ENCODE results near the gene PRDM11. TPM values are rescaled to one million over a fixed set of nuclear protein-coding genes. Genes with fewer than 3 reads are reported as not detected.

PRDM11 gene
- total RNA-seq, 2 donors from 2014 or later = 10.4 to 15.2 TPM

DNA sequence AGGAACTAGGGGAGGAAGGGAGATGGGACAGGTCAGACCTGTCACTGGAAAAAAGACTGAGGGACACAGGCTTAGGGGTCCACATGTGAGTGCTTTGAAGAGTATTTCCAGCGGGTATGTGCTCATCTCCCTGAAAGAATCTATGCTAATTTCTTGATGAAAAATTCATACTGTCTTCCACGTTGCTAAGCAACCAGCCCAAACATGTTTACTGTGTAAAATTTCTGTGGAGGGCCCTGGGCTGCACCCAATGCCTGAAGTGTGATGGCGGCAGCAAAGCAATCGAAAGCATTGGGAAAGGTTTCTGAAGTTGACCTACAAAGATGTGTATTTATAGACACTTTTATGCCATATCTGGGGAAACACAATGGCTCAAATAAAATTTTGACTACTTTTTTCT, 132.3 kb downstream of the PRDM11 start:
- H3K4me1 ChIP-seq (ENCODE audit: control insufficient read depth, insufficient read depth, low read length) = no peaks in the 10 kb centered on the region
- 81 to 84% methylated on average over 4 of the region's 4 CpGs for WGBS, 2 experiments (ENCODE audit: insufficient coverage in 1 of 2, insufficient read length in 1 of 2)
- no peaks in the 10 kb centered on the region for H3K36me3 Mint-ChIP-seq (ENCODE audit: low read depth)
- no peaks in the 10 kb centered on the region for H3K36me3 ChIP-seq (ENCODE audit: control insufficient read depth, insufficient read depth, low read length)
- H3K27me3 ChIP-seq (ENCODE audit: control insufficient read depth, insufficient read depth, low read length, poor library complexity, severe bottlenecking) = peaks cover 14% of the 10 kb centered on the region
- H3K9ac ChIP-seq (ENCODE audit: extremely low read depth, low read length, poor library complexity, severe bottlenecking) = no peak overlapping the region
- TF ChIP-seq CTCF (conservative IDR thresholded peaks at IDR 0.05) = no peak
- H3K27ac Mint-ChIP-seq = no peak overlapping the region
- H3K4me1 Mint-ChIP-seq = peaks cover 2% of the 10 kb centered on the region
- peaks cover 6% of the 10 kb centered on the region for H3K9me3 ChIP-seq (ENCODE audit: control insufficient read depth, low read length)
- H3K4me3 ChIP-seq (ENCODE audit: low read length) = no peak overlapping the region
- DNase-seq = no peak
- peaks cover 20% of the 10 kb centered on the region for H3K27me3 Mint-ChIP-seq (ENCODE audit: insufficient read depth)
- H3K9me3 Mint-ChIP-seq = peaks cover 10% of the 10 kb centered on the region
- no peak overlapping the region for H3K27ac ChIP-seq (ENCODE audit: low read depth, low read length)
- no peak overlapping the region for H3K4me3 Mint-ChIP-seq

DNA sequence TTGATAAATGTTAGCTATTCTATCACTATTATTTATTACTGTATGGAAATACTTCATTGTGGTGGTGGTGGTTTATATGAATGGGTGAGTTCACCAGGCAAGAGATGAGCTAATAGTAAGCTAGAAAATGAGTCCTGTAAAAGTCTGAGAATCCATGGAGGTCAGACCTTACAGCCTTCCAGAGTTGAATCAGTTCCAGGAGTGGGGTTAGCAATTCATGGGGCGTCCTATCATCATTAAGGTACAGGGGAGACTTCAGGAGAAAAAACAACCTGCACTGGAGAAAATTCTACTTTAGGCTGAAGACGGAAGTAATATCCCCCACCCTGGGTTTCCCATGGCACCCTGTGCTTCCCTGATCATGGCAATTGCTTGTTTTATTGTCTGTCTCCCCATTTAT, 133.2 kb downstream of the PRDM11 start:
- 91 to 100% methylated on average over 1 to 2 of the region's 2 CpGs for WGBS, 2 experiments (ENCODE audit: insufficient coverage in 1 of 2, insufficient read length in 1 of 2)
- Histone ChIP-seq H3K36me3 (ENCODE audit: control insufficient read depth, insufficient read depth, low read length) (no peaks in the 10 kb centered on the region), H3K27ac (ENCODE audit: low read depth, low read length) (no peak overlapping the region), H3K27me3 (ENCODE audit: control insufficient read depth, insufficient read depth, low read length, poor library complexity, severe bottlenecking) (peaks cover 23% of the 10 kb centered on the region), H3K4me3 (ENCODE audit: low read length) (no peak overlapping the region), H3K9ac (ENCODE audit: extremely low read depth, low read length, poor library complexity, severe bottlenecking) (no peak overlapping the region), H3K4me1 (ENCODE audit: control insufficient read depth, insufficient read depth, low read length) (no peaks in the 10 kb centered on the region), H3K9me3 (ENCODE audit: control insufficient read depth, low read length) (peaks cover 6% of the 10 kb centered on the region)
- no peak for TF ChIP-seq CTCF (conservative IDR thresholded peaks at IDR 0.05)
- no peak overlapping the region for H3K4me3 Mint-ChIP-seq
- no peak for DNase-seq
- H3K36me3 Mint-ChIP-seq (ENCODE audit: low read depth) = no peaks in the 10 kb centered on the region
- H3K27ac Mint-ChIP-seq = no peak overlapping the region
- H3K9me3 Mint-ChIP-seq = peaks cover 10% of the 10 kb centered on the region
- H3K4me1 Mint-ChIP-seq = peaks cover 2% of the 10 kb centered on the region
- H3K27me3 Mint-ChIP-seq (ENCODE audit: insufficient read depth) = peaks cover 24% of the 10 kb centered on the region

DNA sequence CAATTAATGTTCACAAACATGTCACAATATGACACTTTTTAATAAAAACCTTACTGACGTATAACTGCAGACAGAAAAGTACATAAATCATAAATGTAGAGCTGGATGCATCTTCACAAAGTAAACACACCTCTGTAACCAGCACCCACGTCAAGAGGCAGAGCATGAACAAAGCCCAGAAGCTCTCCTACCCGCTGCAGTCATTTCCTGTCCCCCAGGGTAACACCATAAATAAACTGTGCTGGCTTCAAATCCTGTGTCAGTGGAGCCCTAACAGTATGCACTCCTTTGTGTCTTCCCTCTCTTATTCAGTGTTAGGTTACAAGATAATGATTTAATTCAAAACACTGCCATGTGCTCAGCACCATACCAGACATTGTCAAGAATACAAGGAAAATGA, 134.0 kb downstream of the PRDM11 start:
- DNase-seq = no peak
- 79 to 93% methylated on average over 2 to 3 of the region's 3 CpGs for WGBS, 2 experiments (ENCODE audit: insufficient coverage in 1 of 2, insufficient read length in 1 of 2)
- Histone ChIP-seq H3K36me3 (ENCODE audit: control insufficient read depth, insufficient read depth, low read length) (no peaks in the 10 kb centered on the region), H3K27me3 (ENCODE audit: control insufficient read depth, insufficient read depth, low read length, poor library complexity, severe bottlenecking) (peaks cover 31% of the 10 kb centered on the region), H3K4me3 (ENCODE audit: low read length) (no peak overlapping the region), H3K4me1 (ENCODE audit: control insufficient read depth, insufficient read depth, low read length) (no peaks in the 10 kb centered on the region), H3K9me3 (ENCODE audit: control insufficient read depth, low read length) (peaks cover 6% of the 10 kb centered on the region), H3K27ac (ENCODE audit: low read depth, low read length) (no peak overlapping the region), H3K9ac (ENCODE audit: extremely low read depth, low read length, poor library complexity, severe bottlenecking) (no peak overlapping the region)
- Mint-ChIP-seq H3K4me1 (peaks cover 7% of the 10 kb centered on the region), H3K27ac (no peak overlapping the region), H3K36me3 (ENCODE audit: low read depth) (no peaks in the 10 kb centered on the region), H3K4me3 (no peak overlapping the region), H3K9me3 (peaks cover 10% of the 10 kb centered on the region), H3K27me3 (ENCODE audit: insufficient read depth) (peaks cover 31% of the 10 kb centered on the region)
- TF ChIP-seq CTCF (conservative IDR thresholded peaks at IDR 0.05) = no peak

All from endodermal cell (in vitro differentiated cells).